Measurements from ENCODE around the gene NECTIN3.

Gene NECTIN3

GRCh38 chr3:111197485-111197884, 125.9 kb downstream of the NECTIN3 start:
- peaks cover 49% of the 10 kb centered on the region for H3K36me3 ChIP-seq (ENCODE audit: control insufficient read depth, insufficient read depth, low read length)
- H3K27ac ChIP-seq (ENCODE audit: low read depth, low read length, severe bottlenecking) = no peak overlapping the region
- H3K9me3 ChIP-seq (ENCODE audit: control insufficient read depth, low read length) = no peaks in the 10 kb centered on the region

GRCh38 chr3:111200027-111200426, 128.4 kb downstream of the NECTIN3 start:
- Histone ChIP-seq H3K27ac (ENCODE audit: low read depth, low read length, severe bottlenecking) (no peak overlapping the region), H3K4me3 (ENCODE audit: extremely low read depth, insufficient read depth, low read length, poor library complexity, severe bottlenecking) (no peak overlapping the region), H3K4me1 (ENCODE audit: control insufficient read depth, insufficient read depth, low read length, poor library complexity, severe bottlenecking) (no peaks in the 10 kb centered on the region), H3K36me3 (ENCODE audit: control insufficient read depth, insufficient read depth, low read length) (peaks cover 26% of the 10 kb centered on the region), H3K9me3 (ENCODE audit: control insufficient read depth, low read length) (no peaks in the 10 kb centered on the region)

More at GRCh38 chr3:111197485-111197884, 125.9 kb downstream of the NECTIN3 start:
- Histone ChIP-seq H3K4me1 (ENCODE audit: control insufficient read depth, insufficient read depth, low read length, poor library complexity, severe bottlenecking) (no peaks in the 10 kb centered on the region), H3K4me3 (ENCODE audit: extremely low read depth, insufficient read depth, low read length, poor library complexity, severe bottlenecking) (no peak overlapping the region)
- 90% methylated on average over 2 to 3 of the region's 3 CpGs for WGBS, 2 experiments (ENCODE audit: insufficient coverage in 2 of 2)

- Histone ChIP-seq H3K4me3 (ENCODE audit: extremely low read depth, insufficient read depth, low read length, poor library complexity, severe bottlenecking) (no peak overlapping the region), H3K4me1 (ENCODE audit: control insufficient read depth, insufficient read depth, low read length, poor library complexity, severe bottlenecking) (no peaks in the 10 kb centered on the region), H3K9me3 (ENCODE audit: control insufficient read depth, low read length) (no peaks in the 10 kb centered on the region), H3K36me3 (ENCODE audit: control insufficient read depth, insufficient read depth, low read length) (no peaks in the 10 kb centered on the region), H3K27ac (ENCODE audit: low read depth, low read length, severe bottlenecking) (no peak overlapping the region)
- WGBS, 2 experiments (ENCODE audit: insufficient coverage in 2 of 2) = no CpG with 5 or more reads among the region's 1 CpG
Measured at GRCh38 chr3:111210003-111210711, 138.5 kb downstream of the NECTIN3 start.

DNA sequence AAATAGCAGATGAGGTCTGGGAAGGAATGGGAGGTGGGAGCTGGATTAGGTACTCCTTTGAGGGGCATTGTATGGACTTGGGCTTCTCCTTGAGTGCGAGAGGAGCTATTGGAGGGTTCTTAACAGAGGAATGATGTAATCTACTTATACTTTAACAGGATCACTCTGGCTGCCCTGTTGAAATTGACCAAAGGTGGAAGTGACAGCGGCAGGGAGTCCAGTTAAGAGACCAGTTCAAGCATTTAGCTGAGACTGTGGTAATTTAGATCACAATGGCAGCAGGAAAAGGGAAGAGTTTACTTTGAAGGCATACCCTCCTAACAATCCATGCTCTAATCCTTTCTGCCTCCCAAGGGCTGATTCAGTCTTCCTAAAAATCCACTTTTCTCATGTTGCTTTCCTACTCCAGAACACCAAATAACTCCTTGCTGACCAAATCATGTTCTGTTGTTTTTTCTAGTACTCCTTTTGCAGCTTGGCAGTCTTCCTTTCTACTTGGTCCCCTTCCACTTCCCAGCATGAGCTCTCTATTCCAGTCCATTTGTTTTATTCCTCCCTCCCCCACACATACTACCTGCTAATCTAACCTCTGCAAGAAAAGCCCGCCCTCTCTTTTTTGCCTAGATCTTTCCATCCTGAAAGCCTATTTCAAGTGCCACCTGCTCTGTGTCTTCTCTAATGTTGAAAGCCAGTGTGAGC, 139.4 kb downstream of the NECTIN3 start:
- no peaks in the 10 kb centered on the region for H3K36me3 ChIP-seq (ENCODE audit: control insufficient read depth, insufficient read depth, low read length)
- no peak overlapping the region for H3K27ac ChIP-seq (ENCODE audit: low read depth, low read length, severe bottlenecking)
- H3K4me3 ChIP-seq (ENCODE audit: extremely low read depth, insufficient read depth, low read length, poor library complexity, severe bottlenecking) = no peak overlapping the region
- WGBS, 2 experiments (ENCODE audit: insufficient coverage in 2 of 2) = 78 to 82% methylated on average over 1 of the region's 3 CpGs
- no peaks in the 10 kb centered on the region for H3K9me3 ChIP-seq (ENCODE audit: control insufficient read depth, low read length)
- no peaks in the 10 kb centered on the region for H3K4me1 ChIP-seq (ENCODE audit: control insufficient read depth, insufficient read depth, low read length, poor library complexity, severe bottlenecking)

DNA sequence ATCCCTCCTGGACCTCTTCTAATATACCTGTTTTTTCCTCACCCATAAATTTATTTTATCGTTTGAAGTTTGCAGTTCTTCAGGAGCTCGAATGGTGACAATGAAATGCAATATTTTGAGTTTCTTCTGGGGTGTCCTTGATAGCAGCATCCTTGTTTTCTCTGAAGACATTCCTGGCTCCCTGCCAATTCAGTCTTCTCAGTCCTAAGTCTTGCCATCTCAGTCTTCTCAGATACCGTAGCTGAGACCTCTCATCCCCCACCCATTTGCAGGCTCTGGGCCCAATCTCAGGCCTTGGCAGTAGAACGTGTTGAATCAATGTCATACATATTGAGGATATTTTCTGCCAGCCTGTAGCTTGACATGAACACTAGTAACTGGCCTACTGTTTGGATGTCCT, 140.9 kb downstream of the NECTIN3 start:
- no peaks in the 10 kb centered on the region for H3K9me3 ChIP-seq (ENCODE audit: control insufficient read depth, low read length)
- H3K4me3 ChIP-seq (ENCODE audit: extremely low read depth, insufficient read depth, low read length, poor library complexity, severe bottlenecking) = no peak overlapping the region
- WGBS, 2 experiments (ENCODE audit: insufficient coverage in 2 of 2) = 94 to 100% methylated on average over 2 of the region's 4 CpGs
- H3K36me3 ChIP-seq (ENCODE audit: control insufficient read depth, insufficient read depth, low read length) = no peaks in the 10 kb centered on the region
- no peaks in the 10 kb centered on the region for H3K4me1 ChIP-seq (ENCODE audit: control insufficient read depth, insufficient read depth, low read length, poor library complexity, severe bottlenecking)
- no peak overlapping the region for H3K27ac ChIP-seq (ENCODE audit: low read depth, low read length, severe bottlenecking)

- H3K4me1 ChIP-seq (ENCODE audit: control insufficient read depth, insufficient read depth, low read length, poor library complexity, severe bottlenecking) = no peaks in the 10 kb centered on the region
- no peak overlapping the region for H3K4me3 ChIP-seq (ENCODE audit: extremely low read depth, insufficient read depth, low read length, poor library complexity, severe bottlenecking)
- WGBS, 2 experiments (ENCODE audit: insufficient coverage in 2 of 2) = 60 to 100% methylated on average over 1 of the region's 1 CpG
- no peak overlapping the region for H3K27ac ChIP-seq (ENCODE audit: low read depth, low read length, severe bottlenecking)
- no peaks in the 10 kb centered on the region for H3K9me3 ChIP-seq (ENCODE audit: control insufficient read depth, low read length)
- no peaks in the 10 kb centered on the region for H3K36me3 ChIP-seq (ENCODE audit: control insufficient read depth, insufficient read depth, low read length)
Measured at GRCh38 chr3:111215481-111215880, 143.9 kb downstream of the NECTIN3 start.

DNA sequence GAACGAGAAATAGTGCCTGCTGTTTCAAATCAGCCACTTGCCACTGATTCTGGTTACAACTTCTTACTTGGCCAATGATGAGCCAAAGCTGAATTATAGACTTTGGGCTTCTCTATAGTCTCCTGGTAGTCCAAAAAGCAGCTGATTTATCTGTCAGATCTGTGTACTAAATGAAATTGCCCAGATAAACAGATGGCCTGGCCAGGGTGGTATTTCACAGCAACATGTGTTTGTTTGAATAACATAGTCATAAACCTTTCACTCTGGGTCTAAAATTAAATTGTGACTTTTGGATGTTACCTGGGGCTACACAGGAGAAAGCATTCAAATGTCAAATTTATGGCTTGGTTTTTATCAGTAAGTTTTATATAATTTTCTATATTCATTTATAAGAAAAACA, 147.0 kb downstream of the NECTIN3 start:
- H3K4me3 ChIP-seq (ENCODE audit: extremely low read depth, insufficient read depth, low read length, poor library complexity, severe bottlenecking) = no peak overlapping the region
- no peaks in the 10 kb centered on the region for H3K4me1 ChIP-seq (ENCODE audit: control insufficient read depth, insufficient read depth, low read length, poor library complexity, severe bottlenecking)
- no peaks in the 10 kb centered on the region for H3K9me3 ChIP-seq (ENCODE audit: control insufficient read depth, low read length)
- 100% methylated on average over 1 of the region's 1 CpG for WGBS, 2 experiments (ENCODE audit: insufficient coverage in 2 of 2)
- no peak overlapping the region for H3K27ac ChIP-seq (ENCODE audit: low read depth, low read length, severe bottlenecking)
- H3K36me3 ChIP-seq (ENCODE audit: control insufficient read depth, insufficient read depth, low read length) = no peaks in the 10 kb centered on the region

DNA sequence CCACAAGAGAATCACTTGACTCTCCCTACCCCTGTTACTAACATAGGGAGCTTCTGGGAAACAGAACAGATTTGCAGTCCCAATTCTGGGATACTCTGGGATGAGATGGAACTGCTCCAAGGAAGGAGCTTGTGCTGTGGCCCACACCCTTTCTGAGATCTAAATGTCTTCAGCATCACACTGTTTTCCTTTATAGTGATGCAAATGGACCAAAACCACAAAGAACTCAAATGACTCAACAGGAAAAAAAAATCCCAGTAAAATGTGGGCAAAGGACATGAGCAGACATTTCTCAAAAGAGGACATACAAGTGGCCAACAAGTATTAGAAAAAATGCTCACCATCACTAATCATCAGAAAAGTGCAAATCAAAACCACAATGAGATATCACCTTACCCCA, 155.6 kb downstream of the NECTIN3 start:
- Histone ChIP-seq H3K9me3 (ENCODE audit: control insufficient read depth, low read length) (no peaks in the 10 kb centered on the region), H3K36me3 (ENCODE audit: control insufficient read depth, insufficient read depth, low read length) (no peaks in the 10 kb centered on the region), H3K27ac (ENCODE audit: low read depth, low read length, severe bottlenecking) (no peak overlapping the region), H3K4me1 (ENCODE audit: control insufficient read depth, insufficient read depth, low read length, poor library complexity, severe bottlenecking) (no peaks in the 10 kb centered on the region), H3K4me3 (ENCODE audit: extremely low read depth, insufficient read depth, low read length, poor library complexity, severe bottlenecking) (no peak overlapping the region)

DNA sequence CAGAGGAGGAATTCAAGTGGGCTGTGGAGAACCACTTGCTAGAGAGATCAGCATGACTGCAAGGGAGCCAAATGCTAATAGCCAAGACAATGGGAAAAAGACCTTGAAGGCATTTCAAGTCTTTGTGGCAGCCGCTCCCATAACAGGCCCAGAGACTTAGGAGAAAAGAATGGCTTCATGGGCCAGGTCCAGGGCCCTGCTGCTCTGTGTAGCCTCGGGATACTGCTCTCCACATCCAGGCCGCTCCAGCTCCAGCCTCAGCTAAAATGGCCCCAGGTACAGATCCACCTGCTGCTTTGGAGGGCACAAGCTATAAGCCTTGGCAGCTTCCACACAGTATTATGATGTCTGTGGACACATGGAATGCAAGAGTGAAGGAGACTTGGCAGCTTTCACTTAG, 157.7 kb downstream of the NECTIN3 start:
- WGBS, 2 experiments (ENCODE audit: insufficient coverage in 2 of 2) = 80 to 91% methylated on average over 3 of the region's 3 CpGs
- Histone ChIP-seq H3K36me3 (ENCODE audit: control insufficient read depth, insufficient read depth, low read length) (no peaks in the 10 kb centered on the region), H3K9me3 (ENCODE audit: control insufficient read depth, low read length) (no peaks in the 10 kb centered on the region), H3K4me3 (ENCODE audit: extremely low read depth, insufficient read depth, low read length, poor library complexity, severe bottlenecking) (no peak overlapping the region), H3K4me1 (ENCODE audit: control insufficient read depth, insufficient read depth, low read length, poor library complexity, severe bottlenecking) (no peaks in the 10 kb centered on the region), H3K27ac (ENCODE audit: low read depth, low read length, severe bottlenecking) (no peak overlapping the region)

- Histone ChIP-seq H3K4me3 (ENCODE audit: extremely low read depth, insufficient read depth, low read length, poor library complexity, severe bottlenecking) (no peak overlapping the region), H3K9me3 (ENCODE audit: control insufficient read depth, low read length) (peaks cover 6% of the 10 kb centered on the region), H3K36me3 (ENCODE audit: control insufficient read depth, insufficient read depth, low read length) (no peaks in the 10 kb centered on the region), H3K27ac (ENCODE audit: low read depth, low read length, severe bottlenecking) (no peak overlapping the region), H3K4me1 (ENCODE audit: control insufficient read depth, insufficient read depth, low read length, poor library complexity, severe bottlenecking) (peaks cover 5% of the 10 kb centered on the region)
- WGBS, 2 experiments (ENCODE audit: insufficient coverage in 2 of 2) = 89 to 96% methylated on average over 4 of the region's 6 CpGs
Measured at GRCh38 chr3:111236836-111237713, 165.5 kb downstream of the NECTIN3 start.
